Activated T-helper 9 cell treated with anti-CD3 and anti-CD28 coated beads, Interleukin-2, amount 50 U/mL, for 16 hours (primary cell): ENCODE data around the gene INPP1.
"Not testable (repeated sequence)": the region's sequence is repeated elsewhere in the genome, so short reads cannot be mapped to it uniquely, and the experiment has no call there.

ENCODE experiments used
- DNase-seq: peaks from one replicate; pipeline ENCODE4 v3.0.0-alpha.2; 2020; ENCODE audit warnings: low read depth

INPP1 gene

DNA sequence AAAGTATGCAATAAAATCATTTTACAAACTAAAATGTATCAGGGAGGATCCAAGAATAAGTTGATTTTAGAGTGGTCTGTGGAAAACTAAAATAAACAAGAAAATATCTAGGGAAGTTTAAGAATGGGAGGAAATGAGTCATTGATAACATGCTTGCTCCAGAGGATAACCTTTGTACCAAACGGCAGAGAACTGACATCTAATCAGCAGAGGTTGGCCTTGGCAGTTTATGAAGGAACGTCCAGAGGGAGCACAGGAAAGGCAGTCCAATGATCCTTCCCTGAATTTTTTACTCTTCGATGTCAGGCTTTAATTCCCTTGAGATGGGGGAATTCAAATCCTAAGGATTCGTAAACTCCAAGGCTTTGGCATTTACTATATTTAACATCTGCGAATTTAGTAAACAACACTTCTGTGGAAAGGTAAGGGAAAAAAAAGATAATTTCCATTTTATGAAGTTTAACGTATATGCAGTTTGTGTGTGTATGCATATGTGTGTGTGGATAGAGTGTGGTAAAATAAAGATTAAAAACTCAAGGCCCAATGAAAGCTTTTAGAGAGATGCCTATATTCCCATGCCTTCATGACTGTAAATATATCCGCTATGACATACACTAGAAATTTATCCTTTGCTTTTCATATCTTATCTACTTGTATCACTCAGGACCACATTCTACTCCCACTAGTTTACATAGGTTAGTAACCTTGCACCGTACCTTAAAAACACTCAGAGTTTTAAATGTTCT lies 8.7 kb upstream of the INPP1 start:
- DNase-seq, result no peak

GRCh38 chr2:190335225-190335559 lies 8.2 kb upstream of the INPP1 start:
- DNase-seq, result no peak

DNA sequence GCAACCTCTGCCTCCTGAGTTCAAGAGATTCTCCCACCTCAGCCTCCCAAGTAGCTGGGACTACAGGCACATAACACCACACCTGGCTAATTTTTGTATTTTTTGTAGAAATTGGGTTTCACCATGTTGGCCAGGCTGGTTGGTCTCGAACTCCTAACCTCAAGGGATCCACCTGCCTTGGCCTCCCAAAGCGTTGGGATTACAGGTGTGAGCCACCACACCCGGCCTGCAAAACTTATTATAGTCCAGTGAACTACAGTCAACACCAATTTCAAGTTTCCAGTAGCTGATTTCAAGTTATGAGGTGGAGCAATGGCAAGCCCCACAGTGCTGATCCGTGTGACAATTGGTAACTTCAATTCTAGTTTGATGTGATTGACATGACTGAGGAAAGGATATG lies 7.8 kb upstream of the INPP1 start:
- DNase-seq, result not testable (repeated sequence)

DNA sequence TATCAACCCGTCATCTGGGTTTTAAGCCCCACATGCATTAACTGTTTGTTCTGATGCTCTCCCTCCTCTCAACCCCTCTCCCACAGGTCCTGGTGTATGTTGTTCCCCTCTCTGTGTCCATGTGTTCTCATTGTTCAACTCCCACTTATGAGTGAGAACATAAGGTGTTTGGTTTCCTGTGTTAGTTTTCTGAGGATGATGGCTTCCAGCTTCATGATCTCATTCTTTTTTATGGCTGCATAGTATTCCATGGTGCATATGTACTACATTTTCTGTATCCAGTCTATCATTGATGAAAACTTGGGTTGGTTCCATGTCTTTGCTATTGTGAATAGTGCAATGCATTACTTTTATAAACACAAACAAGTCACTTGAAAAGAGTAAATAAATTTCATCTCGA lies 7.0 kb upstream of the INPP1 start:
- no peak for DNase-seq

- DNase-seq, result no peak
These were observed 4.9 kb upstream of the INPP1 start for GRCh38 chr2:190338453-190338852.

DNA sequence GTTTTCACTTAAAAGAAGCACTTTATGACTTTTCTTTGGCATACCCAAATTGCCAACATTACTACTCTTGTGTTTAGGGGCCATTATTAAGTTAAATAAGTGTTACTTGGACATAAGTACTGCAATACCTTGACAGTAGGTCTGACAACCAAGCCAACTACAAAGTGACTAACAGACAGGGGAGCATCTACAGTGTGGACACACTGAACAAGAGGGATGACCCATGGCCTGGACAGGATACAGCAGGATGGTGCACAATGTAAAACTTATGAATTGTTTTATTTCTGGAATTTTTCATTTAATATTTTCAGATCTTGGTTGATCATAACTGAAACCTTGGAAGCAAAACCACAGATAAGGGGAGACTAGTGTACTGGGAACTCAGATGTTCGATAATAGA lies 4.0 kb upstream of the INPP1 start:
- DNase-seq, result no peak

GRCh38 chr2:190340369-190340768 lies 3.0 kb upstream of the INPP1 start:
- no peak for DNase-seq

DNA sequence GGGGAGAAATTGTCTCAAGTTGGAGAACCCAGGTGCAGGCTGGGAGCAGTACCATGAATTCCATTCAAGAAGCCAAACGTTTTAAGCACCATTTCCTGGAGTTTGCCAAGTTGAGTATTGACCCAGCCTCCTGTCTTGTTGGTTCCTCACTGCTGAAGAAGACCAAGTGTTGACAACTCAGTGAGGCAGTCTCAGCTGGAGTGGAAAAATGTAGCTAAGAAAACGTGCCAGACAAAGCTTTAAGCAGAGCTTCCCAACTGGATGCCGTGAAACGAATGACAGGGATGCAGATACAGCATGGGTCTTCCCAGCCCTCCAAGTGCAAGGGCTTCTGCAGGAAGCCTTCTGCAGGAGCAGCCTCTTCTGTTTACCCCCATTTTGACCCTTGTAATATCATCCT lies 778 bp upstream of the INPP1 start:
- no peak for DNase-seq

DNA sequence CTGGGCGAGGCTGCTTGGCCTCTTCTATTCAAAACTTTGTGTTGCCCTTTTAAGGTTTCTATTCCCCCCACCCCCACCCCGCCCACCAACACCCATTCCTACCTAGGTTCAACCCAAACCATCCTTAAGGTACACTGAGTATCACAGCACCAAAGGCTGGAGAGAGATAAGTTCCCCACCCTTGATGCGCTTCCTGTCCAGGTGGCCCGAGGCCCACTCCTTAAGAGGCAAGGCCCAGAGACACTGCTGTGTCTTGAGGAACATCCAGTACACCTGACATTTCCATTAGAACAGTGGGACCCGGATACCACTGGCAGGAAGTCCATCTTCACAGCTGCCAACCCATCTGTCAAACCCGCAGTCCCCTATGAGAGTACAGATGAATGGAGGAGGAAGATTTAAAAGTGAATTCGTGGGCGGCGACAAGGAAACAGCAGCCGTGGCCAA lies 277 bp upstream of the INPP1 start:
- no peak for DNase-seq

- no peak for DNase-seq
These were observed 963 bp downstream of the INPP1 start for GRCh38 chr2:190344276-190344827.

DNA sequence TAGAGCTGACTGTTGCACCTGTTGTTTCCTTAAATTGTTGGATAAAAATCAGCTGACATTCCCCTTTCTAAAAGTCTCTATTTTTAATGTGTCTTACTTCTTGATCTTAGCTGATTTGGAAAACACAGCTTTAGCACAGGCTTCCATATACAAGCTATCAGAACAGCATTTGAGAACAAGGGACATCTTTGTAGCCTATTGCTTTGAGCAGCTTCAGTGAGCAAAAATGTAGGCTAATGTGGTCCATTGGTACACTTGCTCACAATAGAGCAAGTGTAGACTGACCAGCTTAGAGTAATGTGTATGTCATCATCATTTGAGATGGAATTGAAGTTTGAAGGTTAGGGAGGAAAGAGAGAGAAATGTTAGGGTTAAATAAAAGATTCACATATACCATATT lies 7.0 kb downstream of the INPP1 start:
- DNase-seq, result no peak

DNA sequence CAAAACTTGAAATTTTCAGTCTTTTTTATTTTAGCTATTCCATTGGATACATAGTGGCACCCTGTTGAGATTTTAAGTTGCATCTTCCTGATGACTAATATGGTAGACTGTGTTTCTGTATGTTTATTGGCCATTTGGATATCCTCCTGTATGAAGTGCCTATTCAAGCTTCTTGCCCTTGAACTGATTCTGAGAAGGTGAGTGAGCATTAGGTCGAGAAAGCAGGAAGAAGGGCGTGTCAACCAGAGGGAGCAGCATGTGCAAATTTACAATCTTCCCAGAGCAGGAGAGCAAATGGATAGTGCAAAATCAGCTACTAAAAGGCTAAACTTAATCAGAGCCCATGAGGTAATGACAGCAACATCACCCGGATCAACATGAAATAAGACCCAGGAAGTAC lies 8.6 kb downstream of the INPP1 start:
- no peak for DNase-seq

- DNase-seq, result no peak
These were observed 9.5 kb downstream of the INPP1 start for GRCh38 chr2:190352668-190353536.

DNA sequence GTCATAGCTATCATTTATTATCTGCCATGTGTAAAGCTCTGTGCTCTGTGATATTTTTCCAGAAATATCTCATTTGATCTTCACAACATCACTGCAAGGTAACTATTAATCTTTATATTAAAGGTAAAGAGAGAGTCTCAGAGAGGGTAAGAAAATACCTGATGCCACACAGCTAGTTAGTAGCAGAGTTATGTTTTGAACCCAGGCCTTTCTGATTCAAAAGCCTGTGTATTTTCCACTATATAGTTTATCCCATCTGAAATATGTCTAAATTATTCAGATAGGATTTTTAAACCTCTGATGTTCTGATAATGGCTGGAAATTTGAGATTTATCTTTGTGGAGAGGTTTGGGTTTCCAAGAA lies 10.1 kb downstream of the INPP1 start:
- DNase-seq, result no peak

- DNase-seq, result no peak
These were observed 10.8 kb downstream of the INPP1 start for GRCh38 chr2:190354003-190354690.

DNA sequence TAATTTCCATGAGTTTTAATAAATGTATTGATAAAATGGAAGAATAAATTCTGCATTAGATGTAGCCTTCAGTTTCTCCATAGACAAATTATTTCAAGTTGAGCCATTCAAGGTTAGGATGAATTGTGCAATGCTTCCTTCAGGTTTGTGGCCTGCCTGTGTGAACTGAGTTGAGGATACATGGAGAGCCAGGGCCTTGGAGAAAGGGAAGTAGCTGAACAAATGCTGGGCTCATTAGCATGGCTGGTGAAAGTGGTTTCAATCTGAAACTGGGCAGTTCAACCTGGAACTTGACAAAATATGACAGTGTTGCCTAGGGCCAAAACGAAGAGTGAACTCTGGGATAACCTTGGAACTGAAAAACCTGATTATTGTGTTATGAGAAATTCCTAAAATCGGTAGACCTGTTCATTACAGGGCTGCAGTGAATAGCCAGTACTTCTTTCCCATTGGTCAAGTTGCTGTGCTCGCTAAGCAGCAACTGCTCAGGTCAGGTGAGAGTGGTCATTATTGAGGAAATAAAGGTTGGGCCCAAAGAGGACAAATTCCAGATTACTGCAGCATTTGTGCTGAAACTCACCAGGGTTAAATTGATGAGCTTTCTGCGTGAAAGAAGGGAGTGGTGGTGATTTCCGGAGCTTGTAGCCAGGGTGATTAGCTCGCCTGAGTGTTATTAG lies 12.7 kb downstream of the INPP1 start:
- no peak for DNase-seq

GRCh38 chr2:190357600-190357999 lies 14.2 kb downstream of the INPP1 start:
- no peak for DNase-seq

DNA sequence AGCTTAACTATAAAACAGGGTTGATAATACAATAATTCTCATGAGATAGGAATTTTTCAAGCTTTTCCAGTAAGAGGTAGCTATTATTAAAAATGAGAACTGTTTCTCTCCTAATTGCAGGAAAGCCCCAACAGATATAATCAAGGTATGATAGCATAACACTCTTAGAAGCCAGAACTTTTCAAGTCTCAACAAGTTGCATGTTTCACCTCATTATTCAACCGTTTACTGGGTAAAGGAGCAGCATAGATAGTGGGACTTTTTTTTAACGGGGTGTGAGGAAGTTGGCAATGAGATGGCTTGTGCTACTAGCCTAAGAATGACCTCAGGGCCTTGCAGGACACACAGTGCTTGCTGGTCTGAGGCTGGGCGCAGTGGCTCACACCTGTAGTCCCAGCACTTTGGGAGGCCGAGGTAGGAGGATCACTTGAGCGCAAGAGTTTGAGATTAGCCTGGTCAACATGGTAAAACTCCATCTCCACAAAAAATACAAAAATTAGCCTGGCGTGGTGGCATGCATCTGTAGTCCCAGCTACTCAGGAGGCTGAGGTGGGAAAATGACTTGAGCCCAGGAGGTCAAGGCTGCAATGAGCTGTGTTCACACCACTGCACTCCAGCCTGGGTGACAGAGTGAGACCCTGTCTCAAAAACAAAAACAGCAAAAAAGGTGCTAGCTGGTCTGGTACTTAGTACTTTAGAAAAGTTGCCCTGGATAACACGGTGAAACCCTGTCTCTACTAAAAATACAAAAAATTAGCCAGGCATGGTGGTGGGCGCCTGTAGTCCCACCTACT lies 15.5 kb downstream of the INPP1 start:
- not testable (repeated sequence) for DNase-seq

DNA sequence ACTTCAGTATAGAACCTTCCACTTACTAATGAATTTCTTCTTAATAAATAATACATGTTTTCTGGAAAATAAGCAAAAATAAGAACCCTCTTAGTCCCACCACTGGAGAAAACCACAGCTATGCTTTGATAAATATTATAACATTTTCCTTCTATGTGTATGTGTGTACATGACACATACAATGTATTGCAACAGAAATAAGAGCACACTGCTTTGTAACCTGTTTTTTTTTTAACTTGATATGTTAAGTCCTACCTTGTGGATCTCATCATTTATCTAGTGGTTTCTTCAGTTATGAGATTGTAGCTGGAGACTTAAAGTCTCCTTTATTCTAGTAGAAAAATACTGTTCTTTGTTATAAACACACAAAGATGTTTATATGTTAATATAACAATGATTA lies 17.2 kb downstream of the INPP1 start:
- no peak for DNase-seq

DNA sequence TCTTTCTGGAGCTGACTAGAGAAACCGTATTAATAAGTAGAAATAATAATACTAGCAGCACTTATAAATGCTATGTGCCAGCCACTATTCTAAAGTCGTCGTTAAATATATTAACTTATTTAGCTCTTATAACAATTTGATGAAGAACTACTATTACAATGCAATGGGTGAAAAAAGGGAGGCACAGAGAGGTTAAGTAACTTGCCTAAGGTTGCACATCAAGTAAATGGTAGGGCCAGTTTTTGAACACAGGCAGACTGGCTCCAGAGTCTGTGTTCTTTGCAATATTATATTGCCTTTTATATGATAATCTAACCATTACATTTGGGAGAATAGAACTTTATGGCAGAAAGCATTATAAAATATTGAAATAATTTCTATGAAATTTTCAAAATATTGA lies 17.6 kb downstream of the INPP1 start:
- DNase-seq, result no peak

DNA sequence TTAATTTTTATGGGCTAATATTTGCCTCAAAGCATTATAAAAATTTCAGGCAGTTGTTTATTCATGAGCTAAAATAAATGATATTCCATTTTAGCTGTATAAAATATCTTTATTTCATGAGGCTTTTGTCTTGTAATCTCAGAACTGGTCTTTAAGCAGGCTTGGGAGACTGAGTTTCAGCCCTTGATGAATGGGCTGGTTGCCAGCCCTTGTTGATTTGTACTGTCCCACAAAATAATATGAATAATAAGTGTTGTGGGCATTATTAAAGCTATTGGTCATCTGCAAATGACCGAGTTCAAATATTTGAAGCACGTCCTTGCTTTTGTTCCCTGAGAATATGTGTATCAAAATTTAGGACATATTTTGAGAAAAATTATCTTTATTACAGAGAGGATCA lies 18.2 kb downstream of the INPP1 start:
- no peak for DNase-seq
